ENCODE data around the gene PUS7L.

DNA sequence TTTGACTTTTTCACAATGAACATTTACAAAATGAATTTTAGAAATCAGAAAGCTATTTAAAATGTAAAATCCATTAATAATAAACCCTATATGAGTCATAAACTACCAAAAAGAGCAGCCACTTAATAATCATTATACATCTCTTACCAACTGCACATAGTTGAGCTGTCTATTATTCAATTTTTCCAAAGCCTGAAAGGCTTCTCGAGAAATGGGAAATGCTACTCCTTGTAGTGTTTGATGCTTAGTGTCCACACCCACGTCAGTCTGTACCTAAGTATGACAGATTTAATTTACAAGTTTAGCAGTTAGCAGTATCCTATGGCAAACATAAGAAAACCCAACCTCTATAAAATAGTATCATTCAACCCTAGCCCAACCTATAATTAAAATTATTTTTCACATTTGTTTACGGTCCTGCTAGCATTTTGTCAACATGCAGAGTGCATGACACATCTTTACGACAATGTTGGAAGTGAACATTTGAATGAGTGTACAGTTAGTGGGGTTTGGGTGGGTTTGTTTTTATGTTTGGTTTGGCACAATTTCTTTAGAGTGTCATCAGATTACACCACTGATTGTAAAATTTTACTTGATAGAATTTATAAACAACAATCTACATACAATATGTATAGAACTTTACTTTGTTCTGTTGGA lies 39.1 kb upstream of the PUS7L start:
- TF ChIP-seq CTCF (IDR thresholded peaks at IDR 0.05) (no peak), POLR2A (IDR thresholded peaks at IDR 0.05) (no peak)
